ENCODE measurements around the gene SQOR.

Gene SQOR

GRCh38 chr15:45664451-45664850 lies 29.6 kb downstream of the SQOR start:
- DNase-seq: no peak

- DNase-seq: no peak
Measured at GRCh38 chr15:45665261-45665660, 30.4 kb downstream of the SQOR start.

GRCh38 chr15:45666119-45666875 lies 31.5 kb downstream of the SQOR start:
- DNase-seq: no peak

GRCh38 chr15:45667002-45667401 lies 32.2 kb downstream of the SQOR start:
- no peak for DNase-seq

- no peak for DNase-seq
Measured at GRCh38 chr15:45668386-45668785, 33.6 kb downstream of the SQOR start.

- no peak for DNase-seq
Measured at GRCh38 chr15:45669422-45669821, 34.6 kb downstream of the SQOR start.

- no peak for DNase-seq
Measured at GRCh38 chr15:45670091-45670490, 35.3 kb downstream of the SQOR start.

GRCh38 chr15:45670511-45670910 lies 35.7 kb downstream of the SQOR start:
- no peak for DNase-seq

- no peak for DNase-seq
Measured at GRCh38 chr15:45674677-45675076, 39.8 kb downstream of the SQOR start.

GRCh38 chr15:45677797-45678196 lies 43.0 kb downstream of the SQOR start:
- no peak for DNase-seq

GRCh38 chr15:45678459-45679178 lies 43.8 kb downstream of the SQOR start:
- no peak for DNase-seq

- DNase-seq: no peak
Measured at GRCh38 chr15:45684533-45684932, 49.7 kb downstream of the SQOR start.

- DNase-seq: no peak
Measured at GRCh38 chr15:45689616-45690015, 54.8 kb downstream of the SQOR start.

- no peak for DNase-seq
Measured at GRCh38 chr15:45690581-45691260, 55.9 kb downstream of the SQOR start.

GRCh38 chr15:45701108-45701507 lies 66.3 kb downstream of the SQOR start:
- DNase-seq: no peak

GRCh38 chr15:45702041-45702440 lies 67.2 kb downstream of the SQOR start:
- no peak for DNase-seq

- DNase-seq: no peak
Measured at GRCh38 chr15:45703670-45704328, 69.0 kb downstream of the SQOR start.

- peak; percentile 16 for DNase-seq
Measured at GRCh38 chr15:45704329-45705249, 69.8 kb downstream of the SQOR start.

- peak; percentile 67 for DNase-seq
Measured at GRCh38 chr15:45705510-45706473, 71.0 kb downstream of the SQOR start.

- DNase-seq: no peak
Measured at GRCh38 chr15:45710657-45711056, 75.8 kb downstream of the SQOR start.
